ENCODE results near the gene MEG3. TPM values are rescaled to one million over a fixed set of nuclear protein-coding genes. Genes with fewer than 3 reads are reported as not detected.

MEG3 gene
- total and polyA plus RNA-seq, 2 experiments from 2014 or later = not detected

- TF ChIP-seq NANOG (IDR thresholded peaks at IDR 0.05; ENCODE audit: borderline replicate concordance) = no peak
Measured at GRCh38 chr14:100802766-100803165, 23.2 kb upstream of the MEG3 start (continued).

GRCh38 chr14:100803226-100803625, 22.7 kb upstream of the MEG3 start:
- no peak for ATAC-seq
- Histone ChIP-seq H3K9me2 (ENCODE audit: insufficient read depth) (no peaks in the 10 kb centered on the region), H4K20me1 (replicated peaks; ENCODE audit: insufficient read depth) (no peaks in the 10 kb centered on the region), H3K4me3 (no peak overlapping the region), H3K79me2 (replicated peaks; ENCODE audit: insufficient read depth) (no peaks in the 10 kb centered on the region), H3K4me1 (ENCODE audit: insufficient read depth) (peaks cover 14% of the 10 kb centered on the region), H3K27ac (ENCODE audit: low read depth) (no peak overlapping the region), H3K4me2 (no peak overlapping the region), H3F3A (replicated peaks; ENCODE audit: low read depth) (no peaks in the 10 kb centered on the region), H3K27me3 (ENCODE audit: insufficient read depth) (no peaks in the 10 kb centered on the region), H2AFZ (no peak overlapping the region), H3K36me3 (ENCODE audit: insufficient read depth) (no peaks in the 10 kb centered on the region)
- H3K36me3 Mint-ChIP-seq (ENCODE audit: low read depth) = peaks cover 12% of the 10 kb centered on the region; the same call in 2 of the 3 replicates
- H3K27me3 Mint-ChIP-seq (ENCODE audit: insufficient read depth, low read depth, poor library complexity) = peaks cover 12% of the 10 kb centered on the region
- no peak overlapping the region for H3K4me3 Mint-ChIP-seq
- no peak overlapping the region for H3K27ac Mint-ChIP-seq
- H3K4me1 Mint-ChIP-seq = peaks cover 21% of the 10 kb centered on the region
- TF ChIP-seq EZH2phosphoT487 (IDR thresholded peaks at IDR 0.05; ENCODE audit: unreplicated experiment) = no peak
- TF ChIP-seq EZH2 (IDR thresholded peaks at IDR 0.05; ENCODE audit: low read depth, unreplicated experiment) = no peak
- TF ChIP-seq NANOG (IDR thresholded peaks at IDR 0.05; ENCODE audit: borderline replicate concordance) = no peak
- TF ChIP-seq REST (IDR thresholded peaks at IDR 0.05; ENCODE audit: unreplicated experiment) = no peak
- no peak for TF ChIP-seq ZNF114 (CRISPR knock-in tag; IDR thresholded peaks at IDR 0.05)
- TF ChIP-seq ZNF331 (CRISPR knock-in tag; IDR thresholded peaks at IDR 0.05; ENCODE audit: low read depth) = no peak
- TF ChIP-seq CTCF (conservative IDR thresholded peaks at IDR 0.05; ENCODE audit: low read depth in 2 of 2) = no peak
- TF ChIP-seq ZNF462 (CRISPR knock-in tag; IDR thresholded peaks at IDR 0.05) = no peak
- no peak for TF ChIP-seq JUNB (IDR thresholded peaks at IDR 0.05; ENCODE audit: unreplicated experiment)
- TF ChIP-seq STAT1 (IDR thresholded peaks at IDR 0.05; ENCODE audit: unreplicated experiment) = no peak
- TF ChIP-seq POLR2AphosphoS5 (IDR thresholded peaks at IDR 0.05; ENCODE audit: low read depth) = no peak
- no peak for TF ChIP-seq ETS1 (IDR thresholded peaks at IDR 0.05)
- TF ChIP-seq CREB1 (CRISPR knock-in tag; IDR thresholded peaks at IDR 0.05; ENCODE audit: low read depth) = no peak
- peaks cover 19% of the 10 kb centered on the region for H3K9me3 Mint-ChIP-seq
- DNase-seq (ENCODE audit: low spot score) = no peak

Data from GM23338 (cell line).